PFSK-1 (cell line): ENCODE measurements around the gene EGLN1.

ENCODE experiments used
- FOXP2 ChIP-seq: optimal IDR thresholded peaks from 2 replicates; pipeline ENCODE3; 2011; ENCODE audit warnings: borderline replicate concordance, control low read depth, inconsistent platforms; ENCODE audit not compliant: insufficient read depth; ENCODE audit errors: extremely low read length, extremely low read depth
- POLR2AphosphoS5 ChIP-seq: IDR thresholded peaks from 2 replicates; pipeline ENCODE4 v1.6.1; 2012; ENCODE audit warnings: low read depth, mild to moderate bottlenecking, control low read depth, low read length, moderate library complexity
- SIN3A ChIP-seq: IDR thresholded peaks from 2 replicates; pipeline ENCODE4 v1.6.1; 2012; ENCODE audit warnings: mild to moderate bottlenecking, low read length, moderate library complexity, borderline replicate concordance; ENCODE audit not compliant: insufficient read depth
- TAF1 ChIP-seq: IDR thresholded peaks from 2 replicates; pipeline ENCODE4 v1.6.1; 2012; ENCODE audit warnings: low read length, control low read depth, borderline replicate concordance; ENCODE audit not compliant: insufficient read depth
- TF ChIP-seq, protein P1 (sequence below), 2 experiments: IDR thresholded peaks; 2 replicates each; pipeline versions ENCODE4 v1.6.1 to v1.8.0; 2011 to 2012; ENCODE audit warnings: low read depth in 2 of 2, low read length in 2 of 2, control low read depth in 1 of 2, inconsistent platforms in 1 of 2, mild to moderate bottlenecking in 1 of 2, moderate library complexity in 1 of 2; ENCODE audit not compliant: insufficient read depth in 1 of 2

The EGLN1 gene

DNA sequence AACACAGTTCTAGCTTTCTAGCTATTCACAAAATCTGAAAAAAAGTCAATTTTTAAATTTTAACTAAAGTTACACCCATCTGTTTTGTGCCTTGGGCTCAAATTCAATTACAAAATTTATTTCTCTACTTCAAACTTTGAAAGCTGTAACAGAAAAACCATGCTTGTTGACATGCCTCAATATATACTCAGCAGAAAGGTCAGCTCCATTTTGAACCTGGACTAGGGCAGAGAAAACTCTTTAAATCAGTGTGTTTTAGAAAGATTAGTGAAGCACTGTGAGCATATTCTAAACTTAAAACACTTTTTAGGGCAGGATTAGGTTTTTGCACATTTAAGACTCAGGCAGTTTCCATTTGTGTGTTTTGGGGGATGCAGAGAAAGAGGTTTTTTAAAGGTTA lies 49.6 kb downstream of the EGLN1 start:
- TF ChIP-seq FOXP2 (no peak), POLR2AphosphoS5 (no peak), TAF1 (no peak), SIN3A (no peak)
- TF ChIP-seq, protein P1, sequence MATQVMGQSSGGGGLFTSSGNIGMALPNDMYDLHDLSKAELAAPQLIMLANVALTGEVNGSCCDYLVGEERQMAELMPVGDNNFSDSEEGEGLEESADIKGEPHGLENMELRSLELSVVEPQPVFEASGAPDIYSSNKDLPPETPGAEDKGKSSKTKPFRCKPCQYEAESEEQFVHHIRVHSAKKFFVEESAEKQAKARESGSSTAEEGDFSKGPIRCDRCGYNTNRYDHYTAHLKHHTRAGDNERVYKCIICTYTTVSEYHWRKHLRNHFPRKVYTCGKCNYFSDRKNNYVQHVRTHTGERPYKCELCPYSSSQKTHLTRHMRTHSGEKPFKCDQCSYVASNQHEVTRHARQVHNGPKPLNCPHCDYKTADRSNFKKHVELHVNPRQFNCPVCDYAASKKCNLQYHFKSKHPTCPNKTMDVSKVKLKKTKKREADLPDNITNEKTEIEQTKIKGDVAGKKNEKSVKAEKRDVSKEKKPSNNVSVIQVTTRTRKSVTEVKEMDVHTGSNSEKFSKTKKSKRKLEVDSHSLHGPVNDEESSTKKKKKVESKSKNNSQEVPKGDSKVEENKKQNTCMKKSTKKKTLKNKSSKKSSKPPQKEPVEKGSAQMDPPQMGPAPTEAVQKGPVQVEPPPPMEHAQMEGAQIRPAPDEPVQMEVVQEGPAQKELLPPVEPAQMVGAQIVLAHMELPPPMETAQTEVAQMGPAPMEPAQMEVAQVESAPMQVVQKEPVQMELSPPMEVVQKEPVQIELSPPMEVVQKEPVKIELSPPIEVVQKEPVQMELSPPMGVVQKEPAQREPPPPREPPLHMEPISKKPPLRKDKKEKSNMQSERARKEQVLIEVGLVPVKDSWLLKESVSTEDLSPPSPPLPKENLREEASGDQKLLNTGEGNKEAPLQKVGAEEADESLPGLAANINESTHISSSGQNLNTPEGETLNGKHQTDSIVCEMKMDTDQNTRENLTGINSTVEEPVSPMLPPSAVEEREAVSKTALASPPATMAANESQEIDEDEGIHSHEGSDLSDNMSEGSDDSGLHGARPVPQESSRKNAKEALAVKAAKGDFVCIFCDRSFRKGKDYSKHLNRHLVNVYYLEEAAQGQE (IDR thresholded peaks at IDR 0.05; ENCODE audit: insufficient read depth in 1 of 2, low read depth in 2 of 2, low read length in 2 of 2), result no peak

DNA sequence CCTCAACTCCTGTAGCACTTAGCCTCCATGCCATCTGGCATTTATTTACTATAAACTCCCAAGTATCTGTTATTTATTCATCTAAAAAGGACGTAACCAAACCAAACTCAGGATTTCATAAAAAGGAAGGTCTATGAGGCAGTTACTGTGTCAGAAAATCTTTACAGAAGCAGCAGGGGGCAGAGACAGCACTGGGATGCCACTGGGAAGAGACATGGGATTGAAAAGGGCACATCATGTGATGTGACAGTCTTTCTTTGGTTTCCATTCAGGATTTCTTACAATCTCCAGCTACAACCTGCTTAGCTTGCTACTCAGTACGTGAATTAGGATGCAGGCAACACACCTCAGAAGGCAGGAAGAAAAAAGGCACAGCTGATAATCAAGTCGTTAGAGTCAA lies 52.8 kb downstream of the EGLN1 start:
- no peak for TF ChIP-seq TAF1

DNA sequence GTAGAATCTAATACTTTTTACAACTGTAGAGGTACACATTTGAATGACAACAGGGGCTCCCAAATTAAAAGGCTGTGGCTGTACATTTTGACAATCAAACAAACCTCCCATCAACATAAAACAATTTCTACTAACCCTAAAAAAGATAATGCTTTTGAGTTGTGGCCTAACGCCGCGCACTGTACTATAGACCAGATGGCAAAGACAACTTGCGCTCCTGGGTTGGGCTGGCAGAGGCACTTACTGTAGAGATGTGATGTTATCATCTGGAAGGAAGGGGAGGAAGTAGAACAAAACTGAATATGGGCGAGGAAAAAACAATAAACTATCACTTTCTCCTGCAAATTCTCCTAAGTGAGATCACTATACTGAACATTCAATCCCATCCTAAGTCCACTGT lies 57.9 kb downstream of the EGLN1 start:
- TF ChIP-seq TAF1 (no peak), POLR2AphosphoS5 (no peak), FOXP2 (no peak), SIN3A (no peak)
- TF ChIP-seq, protein P1 (IDR thresholded peaks at IDR 0.05; ENCODE audit: insufficient read depth in 1 of 2, low read depth in 2 of 2, low read length in 2 of 2), result no peak

DNA sequence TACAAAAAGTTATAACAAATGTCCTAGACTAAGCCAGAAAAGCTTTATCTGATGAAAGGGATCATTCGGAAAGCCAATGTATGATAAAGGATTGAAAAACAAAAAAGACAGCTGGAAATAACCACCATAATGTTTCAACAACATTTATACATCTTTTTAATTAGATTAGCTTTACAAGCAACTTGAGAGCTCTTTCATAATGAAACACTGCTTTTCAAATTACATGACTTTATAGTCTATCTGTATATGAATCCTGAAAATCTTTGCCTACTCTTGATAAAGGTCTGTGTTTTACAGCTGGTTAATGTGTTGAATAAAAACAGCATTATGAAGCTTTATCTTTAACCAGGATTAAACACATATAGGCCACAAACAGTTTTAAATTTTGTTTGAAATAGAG lies 58.5 kb downstream of the EGLN1 start:
- TF ChIP-seq TAF1 (no peak), SIN3A (no peak), FOXP2 (no peak), POLR2AphosphoS5 (no peak)
- TF ChIP-seq, protein P1 (IDR thresholded peaks at IDR 0.05; ENCODE audit: insufficient read depth in 1 of 2, low read depth in 2 of 2, low read length in 2 of 2), result no peak

DNA sequence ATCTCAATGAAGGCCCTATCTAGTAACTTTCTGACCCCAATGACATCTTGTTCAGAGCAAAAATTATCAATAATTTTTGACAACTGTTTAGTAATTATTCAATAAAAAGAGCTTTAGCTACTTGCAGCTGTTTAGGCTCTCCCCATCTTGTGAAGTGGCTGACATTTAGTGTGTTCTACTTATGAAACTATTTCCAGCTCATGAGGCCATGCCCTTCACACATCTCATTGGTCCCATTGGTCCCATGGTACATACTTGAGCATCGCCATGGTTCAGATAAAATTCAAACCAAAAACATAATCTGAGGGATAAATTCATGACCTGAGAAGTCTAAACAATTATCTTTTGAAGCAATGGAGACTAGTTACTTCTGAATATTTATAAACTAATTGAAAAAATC lies 59.8 kb downstream of the EGLN1 start:
- TF ChIP-seq, protein P1 (IDR thresholded peaks at IDR 0.05; ENCODE audit: insufficient read depth in 1 of 2, low read depth in 2 of 2, low read length in 2 of 2), result no peak
- no peak for TF ChIP-seq POLR2AphosphoS5
- no peak for TF ChIP-seq TAF1
- TF ChIP-seq SIN3A, result no peak
- TF ChIP-seq FOXP2, result no peak

DNA sequence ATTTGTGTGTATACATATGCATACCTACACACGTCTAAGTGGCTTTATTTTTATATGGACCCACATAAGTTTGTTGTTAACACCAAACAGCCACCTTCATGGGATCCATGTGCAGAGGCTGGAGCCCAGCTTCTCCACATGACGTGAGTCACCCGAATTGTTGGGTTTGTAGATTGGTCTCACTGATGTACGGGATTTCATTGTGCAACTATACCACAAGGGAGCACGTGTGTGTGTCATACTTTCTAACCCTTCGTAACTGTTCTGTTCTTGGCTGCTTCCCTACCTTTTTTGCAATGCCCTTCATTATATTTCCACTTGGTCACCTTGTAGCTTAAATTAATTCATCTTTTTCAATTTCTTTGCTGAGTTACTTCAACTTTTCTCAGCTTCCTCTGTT lies 63.0 kb downstream of the EGLN1 start:
- TF ChIP-seq, protein P1 (IDR thresholded peaks at IDR 0.05; ENCODE audit: insufficient read depth in 1 of 2, low read depth in 2 of 2, low read length in 2 of 2), result no peak
- TF ChIP-seq FOXP2, result no peak
- no peak for TF ChIP-seq SIN3A
- TF ChIP-seq TAF1, result no peak
